NCI-H2029 treated with DMSO at 0.1 percent for 48 hours (cell line): ENCODE data around the gene ARPC1A.
"Not testable (repeated sequence)": the region's sequence is repeated elsewhere in the genome, so short reads cannot be mapped to it uniquely, and the experiment has no call there.

Experiments
- DNase-seq: peaks from one replicate; lab custom pipeline; 2025; lab: John Stamatoyannopoulos, UW

Gene ARPC1A

DNA sequence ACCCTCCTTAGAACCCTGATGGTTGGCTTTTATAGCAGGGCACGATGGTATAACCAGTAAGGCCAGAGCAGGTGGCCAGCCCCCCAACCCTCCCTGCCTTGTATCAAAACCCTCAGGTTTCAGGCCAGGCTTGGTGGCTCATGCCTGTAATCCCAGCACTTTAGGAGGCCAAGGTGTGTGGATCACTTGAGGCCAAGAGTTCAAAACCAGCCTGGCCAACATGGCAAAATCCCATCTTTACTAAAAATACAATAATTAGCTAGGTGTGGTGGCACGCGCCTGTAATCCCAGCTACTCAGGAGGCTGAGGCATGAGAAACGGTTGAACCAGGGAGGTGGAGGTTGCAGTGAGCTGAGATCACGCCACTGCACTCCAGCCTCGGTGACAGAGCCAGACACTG, 3.0 kb upstream of the ARPC1A start:
- not testable (repeated sequence) for DNase-seq

DNA sequence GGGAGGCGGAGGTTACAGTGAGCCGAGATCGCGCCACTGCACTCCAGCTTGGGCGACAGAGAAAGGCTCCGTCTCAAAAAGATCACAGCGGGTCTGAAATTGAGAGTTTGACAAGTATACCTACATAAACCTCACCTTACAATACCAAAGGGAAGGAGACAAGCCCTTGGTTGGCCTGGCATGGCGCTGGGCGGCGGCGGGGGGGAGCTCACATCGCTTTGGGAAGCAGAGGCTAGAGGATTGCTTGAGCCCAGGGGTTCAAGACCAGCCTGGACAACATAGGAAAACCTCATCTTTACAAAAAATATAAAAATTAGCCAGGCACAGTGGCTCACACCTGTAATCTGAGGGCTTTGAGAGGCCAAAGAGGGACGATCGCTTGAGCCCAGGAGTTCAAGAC, 1.1 kb upstream of the ARPC1A start:
- DNase-seq = no peak

DNA sequence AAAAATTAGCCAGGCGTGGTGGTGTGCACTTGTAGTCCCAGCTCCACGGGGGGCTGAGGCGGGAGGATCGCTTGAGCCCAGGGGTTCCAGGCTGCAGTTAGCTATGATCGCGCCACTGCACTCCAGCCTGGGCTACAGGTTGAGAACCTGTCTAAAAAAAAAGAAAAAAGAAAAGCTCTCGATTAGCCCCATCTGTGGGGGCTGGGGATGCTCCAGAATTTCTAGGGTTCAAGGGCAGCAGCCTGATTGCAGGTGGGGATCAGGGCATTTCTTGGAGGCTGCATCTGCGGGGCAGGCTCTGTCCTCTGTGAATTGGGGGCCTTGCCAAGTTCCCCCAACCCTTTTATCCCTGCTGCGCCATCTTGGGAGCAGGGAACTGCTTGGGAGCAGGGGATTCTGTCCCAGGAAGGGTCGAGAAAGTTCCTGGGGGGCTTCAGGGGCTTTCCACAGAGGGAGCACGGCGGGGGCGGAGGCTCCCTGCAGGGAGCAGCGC, 651 bp upstream of the ARPC1A start:
- DNase-seq = no peak

DNA sequence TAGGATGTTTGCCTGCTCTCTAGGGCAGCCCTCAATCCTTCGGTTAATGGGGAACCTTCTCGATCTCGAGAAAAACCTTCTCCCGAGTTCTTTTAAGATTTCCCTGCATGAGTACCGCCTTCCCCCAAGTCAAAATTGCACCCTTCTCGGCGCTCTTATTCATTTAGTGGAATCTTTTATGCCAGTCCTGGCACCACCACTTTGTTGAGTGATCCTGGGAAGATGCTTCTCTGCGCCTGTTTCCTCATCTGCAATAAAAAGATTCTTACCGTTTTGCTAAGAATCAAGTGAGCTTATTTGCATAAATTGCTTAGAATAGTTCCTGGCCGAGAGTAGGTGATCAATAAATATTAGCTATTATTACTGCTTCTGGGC, 697 bp downstream of the ARPC1A start:
- DNase-seq = no peak

DNA sequence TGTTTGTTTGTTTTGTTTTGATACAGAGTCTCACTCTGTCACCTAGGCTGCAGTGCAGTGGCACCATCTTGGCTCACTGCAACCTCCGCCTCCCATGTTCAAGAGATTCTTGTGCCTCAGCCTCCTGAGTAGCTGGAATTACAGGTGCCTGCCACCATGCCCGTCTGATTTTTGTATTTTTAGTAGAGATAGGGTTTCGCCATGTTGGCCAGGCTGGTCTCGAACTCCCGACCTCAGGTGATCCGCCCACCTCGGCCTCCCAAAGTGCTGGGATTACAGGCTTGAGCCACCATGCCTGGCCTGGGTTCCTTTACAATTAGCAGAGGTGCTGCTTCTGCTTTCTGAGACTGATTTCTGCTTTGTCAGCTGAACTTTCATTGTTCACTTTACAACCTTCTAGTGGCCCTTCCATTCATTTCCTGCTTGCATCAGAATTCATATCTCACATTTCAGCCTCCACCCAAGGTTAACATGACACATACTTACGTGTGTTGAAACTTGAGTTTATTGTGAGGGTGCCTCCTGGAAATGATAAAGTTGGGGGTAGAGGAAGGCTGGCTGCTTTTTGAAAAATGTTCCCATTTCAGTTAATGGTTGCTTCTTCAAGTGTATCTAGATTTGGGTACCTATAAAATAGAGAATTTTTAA, 4.7 kb downstream of the ARPC1A start:
- DNase-seq = peak; percentile 52

DNA sequence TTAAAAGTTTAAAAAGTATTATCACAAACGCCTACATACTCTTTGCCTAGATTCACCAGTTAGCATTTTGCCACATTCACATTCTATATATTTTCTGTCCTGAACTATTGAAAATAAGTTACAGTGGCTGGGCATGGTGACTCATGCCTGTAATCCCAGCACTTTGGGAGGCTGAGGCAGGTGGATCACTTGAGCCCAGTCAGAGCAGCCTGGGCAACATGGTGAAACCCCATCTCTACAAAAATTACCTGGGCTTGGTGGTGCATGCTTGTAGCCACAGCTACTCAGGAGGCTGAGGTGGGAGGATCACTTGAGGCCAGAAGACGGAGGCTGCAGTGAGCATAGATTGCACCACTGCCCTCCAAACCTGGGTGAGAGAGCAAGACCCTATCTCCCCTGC, 5.3 kb downstream of the ARPC1A start:
- DNase-seq = no peak

DNA sequence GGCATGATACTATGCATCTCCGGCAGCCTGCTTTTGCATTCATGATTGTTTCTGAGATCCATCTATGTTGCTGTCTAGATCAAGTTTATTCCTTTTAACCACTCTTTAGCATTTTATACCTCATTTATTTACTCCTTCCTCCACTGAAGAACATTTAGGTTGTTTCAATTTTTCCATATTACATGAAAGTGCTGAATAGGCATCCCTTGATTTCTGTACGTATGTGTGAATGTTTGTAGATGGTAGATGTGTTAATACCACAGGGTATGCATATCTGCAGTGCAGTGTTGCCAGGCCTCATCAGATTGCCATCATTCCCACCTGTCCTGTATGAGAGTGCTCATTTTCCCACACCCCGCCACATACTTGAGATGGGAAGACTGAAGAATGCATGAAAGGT, 13.9 kb downstream of the ARPC1A start:
- DNase-seq = no peak

DNA sequence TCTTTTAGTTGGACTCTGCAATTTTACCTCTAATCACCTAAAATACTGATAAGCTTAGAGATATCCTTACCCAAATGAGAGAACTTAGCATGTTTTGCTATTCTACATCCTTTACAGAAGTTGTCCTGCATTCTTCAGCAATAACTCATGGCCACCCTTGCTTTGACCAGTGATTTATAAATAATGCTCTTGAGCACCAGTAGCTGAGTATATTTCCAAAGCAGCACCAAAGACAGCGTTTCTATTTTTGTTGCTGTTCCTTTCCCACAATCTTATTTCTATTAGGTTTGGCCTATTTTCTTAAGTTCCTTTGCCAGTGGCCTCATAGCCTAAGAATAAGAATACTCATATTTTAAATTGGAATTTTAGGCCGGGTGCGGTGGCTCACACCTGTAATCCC, 15.0 kb downstream of the ARPC1A start:
- no peak for DNase-seq

DNA sequence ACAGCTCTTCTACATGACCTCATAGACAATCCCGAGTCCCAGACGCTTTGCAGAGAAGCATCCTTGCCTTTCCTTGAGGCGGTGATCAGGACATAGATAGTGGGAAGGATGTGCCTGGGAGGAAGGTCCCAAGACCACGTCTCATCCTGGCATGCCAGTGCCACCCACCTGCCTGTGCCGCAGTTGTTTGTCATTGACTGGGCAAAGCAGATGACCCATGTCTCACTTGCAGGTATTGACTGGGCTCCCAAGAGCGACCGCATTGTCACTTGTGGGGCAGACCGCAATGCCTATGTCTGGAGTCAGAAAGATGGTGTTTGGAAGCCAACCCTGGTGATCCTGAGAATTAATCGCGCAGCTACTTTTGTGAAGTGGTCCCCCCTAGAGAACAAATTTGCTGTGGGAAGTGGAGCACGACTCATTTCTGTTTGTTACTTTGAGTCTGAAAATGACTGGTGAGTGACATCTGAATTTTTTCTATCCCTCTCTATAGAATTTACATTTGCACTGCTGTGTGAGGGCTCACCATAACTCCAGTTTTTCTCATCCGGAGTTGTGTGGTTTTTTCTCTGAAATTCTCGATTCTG, 18.5 kb downstream of the ARPC1A start:
- no peak for DNase-seq

DNA sequence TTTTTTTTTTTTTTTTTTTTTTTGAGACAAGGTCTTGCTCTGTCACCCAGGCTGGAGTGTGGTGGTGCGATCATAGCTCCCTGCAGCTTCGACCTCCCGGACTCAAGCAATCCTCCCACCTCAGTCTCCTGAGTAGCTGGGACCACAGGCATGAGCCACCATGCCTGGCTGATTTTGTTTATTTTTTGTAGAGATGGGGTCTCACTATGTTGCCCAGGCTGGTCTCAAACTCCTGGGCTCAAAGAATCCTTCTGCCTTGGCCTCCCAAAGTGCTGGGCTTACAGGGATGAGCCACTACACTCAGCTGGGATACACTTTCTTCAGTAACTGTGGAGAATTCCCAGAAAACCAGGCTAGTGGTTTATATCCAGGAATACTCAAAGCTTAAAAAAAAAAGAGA, 24.9 kb downstream of the ARPC1A start:
- not testable (repeated sequence) for DNase-seq

DNA sequence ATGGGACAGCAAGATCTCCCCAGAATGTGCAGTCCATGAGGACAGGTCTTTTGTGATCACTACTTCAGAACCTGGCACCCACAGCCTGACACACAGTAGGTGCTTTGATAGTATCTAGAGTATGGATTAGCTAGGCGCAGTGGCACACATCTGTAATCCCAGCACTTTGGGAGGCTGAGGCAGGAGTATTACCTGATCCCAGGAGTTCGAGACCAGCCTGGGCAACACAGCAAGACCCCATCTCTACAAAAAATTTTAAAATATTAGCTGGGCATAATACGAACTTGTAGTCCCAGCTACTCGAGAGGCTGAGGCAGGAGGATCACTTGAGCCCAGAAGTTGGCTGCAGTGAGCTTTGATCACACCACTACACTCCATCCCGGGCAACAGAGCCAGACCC, 26.5 kb downstream of the ARPC1A start:
- DNase-seq = no peak

DNA sequence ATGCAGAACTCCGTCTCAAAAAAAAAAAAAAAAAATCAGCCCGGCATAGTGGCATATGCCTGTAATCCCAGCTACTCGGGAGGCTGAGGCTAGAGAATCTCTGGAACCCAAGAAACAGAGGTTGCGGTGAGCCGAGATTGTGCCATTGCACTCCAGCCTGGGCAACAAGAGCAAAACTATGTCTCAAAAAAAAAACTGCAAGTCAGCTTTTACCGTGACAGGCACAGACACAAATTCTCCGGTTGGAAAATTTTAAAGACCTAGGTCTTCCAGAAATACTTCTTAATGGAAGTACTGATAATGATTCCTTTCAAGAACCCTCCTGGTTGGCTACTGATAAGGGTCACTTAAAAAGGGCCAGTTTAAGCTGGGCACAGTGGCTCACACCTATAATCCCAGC, 29.4 kb downstream of the ARPC1A start:
- DNase-seq = no peak

DNA sequence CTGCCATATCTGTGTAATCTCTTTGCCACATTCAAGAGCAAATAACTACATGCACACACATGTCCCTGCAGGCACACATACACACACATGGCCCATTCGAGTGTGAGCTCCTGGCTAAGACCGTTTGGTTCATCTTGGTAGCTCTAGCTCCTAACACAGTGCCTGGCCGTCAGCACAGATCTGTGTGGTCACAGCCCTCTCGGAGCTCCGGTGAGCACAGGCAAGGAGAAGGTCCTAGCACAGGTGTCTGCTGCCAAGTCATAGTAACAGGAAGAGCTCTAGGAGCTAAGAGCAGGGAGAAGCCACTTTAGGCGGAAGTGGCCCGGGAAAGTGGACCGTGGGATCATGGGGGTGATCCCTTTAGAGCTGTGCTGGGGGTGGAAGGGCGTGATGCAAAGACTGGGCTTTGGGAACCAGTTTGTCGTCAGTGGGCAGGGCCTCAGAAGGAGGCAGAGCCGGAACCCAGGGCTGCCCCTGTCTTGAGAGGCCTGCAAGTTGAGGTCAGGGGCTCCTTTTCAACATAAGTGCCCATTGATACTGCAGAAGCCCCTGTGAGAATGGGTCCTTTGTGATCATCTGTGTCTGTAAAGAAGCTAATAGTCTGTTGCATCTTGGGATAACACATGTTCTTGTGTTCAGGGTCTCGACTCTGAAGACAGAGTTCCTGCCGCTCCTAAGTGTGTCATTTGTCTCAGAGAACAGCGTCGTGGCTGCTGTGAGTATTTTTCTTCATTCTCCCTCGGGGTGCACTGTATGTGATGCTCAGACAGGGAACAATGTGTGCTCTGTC, 32.2 kb downstream of the ARPC1A start:
- no peak for DNase-seq

DNA sequence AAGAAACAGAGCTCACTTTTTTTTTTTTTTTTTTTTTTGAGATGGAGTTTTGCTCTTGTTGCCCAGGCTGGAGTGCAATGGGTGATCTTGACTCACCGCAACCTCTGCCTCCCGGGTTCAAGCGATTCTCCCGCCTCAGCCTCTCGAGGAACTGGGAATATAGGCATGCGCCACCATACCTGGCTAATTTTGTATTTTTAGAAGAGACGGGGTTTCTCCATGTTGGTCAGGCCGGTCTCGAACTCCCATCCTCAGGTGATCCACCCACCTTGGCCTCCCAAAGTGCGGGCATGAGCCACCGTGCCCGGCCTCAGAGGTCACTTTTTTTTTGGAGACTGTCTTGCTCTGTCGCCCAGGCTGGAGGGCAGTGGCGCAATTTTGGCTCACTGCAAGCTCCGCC, 32.8 kb downstream of the ARPC1A start:
- not testable (repeated sequence) for DNase-seq

DNA sequence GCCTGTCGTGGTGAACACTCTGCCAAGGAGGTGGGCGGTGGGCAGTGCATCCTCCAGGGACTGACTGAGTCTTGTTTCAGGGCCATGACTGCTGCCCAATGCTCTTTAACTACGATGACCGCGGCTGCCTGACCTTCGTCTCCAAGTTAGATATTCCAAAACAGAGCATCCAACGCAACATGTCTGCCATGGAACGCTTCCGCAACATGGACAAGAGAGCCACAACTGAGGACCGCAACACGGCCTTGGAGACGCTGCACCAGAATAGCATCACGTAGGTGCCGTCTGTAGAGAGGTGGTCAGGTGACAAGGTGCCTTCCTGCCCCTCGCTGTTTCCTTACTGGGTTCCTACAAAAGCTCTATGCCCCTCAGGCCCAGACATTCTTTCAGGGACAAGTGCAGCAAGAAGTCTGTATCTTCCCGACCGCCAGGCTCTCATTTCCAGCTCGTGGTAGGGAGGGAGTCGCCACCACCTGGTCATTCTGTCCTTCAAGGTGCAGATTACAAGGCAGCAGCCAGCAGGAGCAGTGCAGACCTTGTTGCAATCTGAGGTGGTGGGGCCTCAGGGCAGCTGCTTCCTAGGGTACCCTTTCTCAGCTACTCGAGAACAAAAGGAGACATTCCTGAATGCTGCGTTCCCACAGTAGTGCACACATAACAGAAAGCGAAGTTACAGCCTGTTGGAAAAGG, 33.9 kb downstream of the ARPC1A start:
- DNase-seq = no peak

DNA sequence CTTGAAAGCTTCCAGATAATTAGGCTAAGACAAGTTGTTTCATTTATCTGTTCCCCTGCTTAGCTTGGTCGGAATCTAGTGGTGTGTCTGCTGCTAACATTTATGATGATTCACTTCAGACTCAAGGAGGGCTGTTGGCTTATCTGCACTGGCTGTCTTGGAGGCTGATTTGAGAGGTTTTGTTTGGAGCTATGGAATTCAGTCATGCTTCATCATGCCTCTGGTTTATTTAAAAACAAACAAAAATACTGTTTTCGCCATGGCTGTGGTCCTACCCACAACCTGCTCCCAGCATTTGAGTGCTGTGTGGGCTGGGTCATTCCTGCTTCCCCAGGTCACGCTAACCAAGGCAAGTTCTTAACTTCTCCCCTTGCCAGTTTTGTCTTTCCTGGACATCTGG, 37.1 kb downstream of the ARPC1A start:
- DNase-seq = no peak

DNA sequence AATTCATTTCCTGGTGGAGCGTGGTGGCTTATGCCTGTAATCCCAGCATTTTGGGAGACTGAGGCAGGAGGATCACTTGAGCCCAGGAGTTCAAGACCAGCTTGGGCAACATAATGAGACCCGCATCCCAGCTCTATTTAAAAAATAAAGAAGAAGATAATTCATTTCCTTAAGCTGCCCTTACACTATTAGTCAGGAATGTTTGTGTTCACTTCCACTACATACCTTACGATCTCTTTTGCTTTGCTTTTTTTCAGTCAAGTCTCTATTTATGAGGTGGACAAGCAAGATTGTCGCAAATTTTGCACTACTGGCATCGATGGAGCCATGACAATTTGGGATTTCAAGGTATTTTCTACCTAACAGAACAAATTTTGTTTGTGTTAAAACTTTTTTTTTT, 37.6 kb downstream of the ARPC1A start:
- DNase-seq = no peak

DNA sequence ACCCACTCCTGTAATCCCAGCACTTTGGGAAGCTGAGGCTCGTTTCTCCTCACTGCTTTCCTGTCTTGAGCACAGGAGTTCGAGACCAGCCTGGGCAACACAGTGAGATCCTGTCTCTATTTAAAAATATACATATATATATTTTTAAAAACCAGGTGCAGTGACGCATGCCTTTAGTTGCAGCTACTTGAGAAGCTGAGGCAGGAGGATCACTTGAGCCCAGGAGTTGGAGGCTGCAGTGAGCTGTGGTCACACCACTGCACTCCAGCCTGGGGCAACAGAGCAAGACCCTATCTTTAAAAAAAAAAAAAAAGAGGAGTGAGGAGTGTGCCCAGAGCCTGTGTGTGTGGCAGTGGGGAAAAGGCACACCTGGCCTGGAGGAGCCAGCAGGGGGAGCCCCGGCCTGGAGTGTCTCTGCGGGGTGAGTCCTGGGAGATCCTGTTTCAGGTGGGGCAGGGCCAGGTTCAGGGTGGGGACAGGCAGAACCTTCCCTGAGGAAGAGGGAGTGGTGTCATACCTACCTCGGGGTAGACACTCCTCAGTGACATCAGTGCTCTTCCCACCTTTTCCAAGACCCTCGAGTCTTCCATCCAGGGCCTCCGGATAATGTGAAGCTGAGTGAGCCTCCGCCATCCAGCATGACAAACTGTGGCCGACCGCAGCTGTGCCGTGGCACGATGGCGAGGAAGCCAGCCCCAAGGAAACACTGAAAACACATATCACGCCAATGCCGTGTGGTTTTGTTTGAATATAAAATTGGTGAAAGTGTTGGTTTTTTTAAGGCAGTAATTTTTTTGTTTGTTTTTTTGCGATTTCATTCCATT, 39.8 kb downstream of the ARPC1A start:
- DNase-seq = no peak

DNA sequence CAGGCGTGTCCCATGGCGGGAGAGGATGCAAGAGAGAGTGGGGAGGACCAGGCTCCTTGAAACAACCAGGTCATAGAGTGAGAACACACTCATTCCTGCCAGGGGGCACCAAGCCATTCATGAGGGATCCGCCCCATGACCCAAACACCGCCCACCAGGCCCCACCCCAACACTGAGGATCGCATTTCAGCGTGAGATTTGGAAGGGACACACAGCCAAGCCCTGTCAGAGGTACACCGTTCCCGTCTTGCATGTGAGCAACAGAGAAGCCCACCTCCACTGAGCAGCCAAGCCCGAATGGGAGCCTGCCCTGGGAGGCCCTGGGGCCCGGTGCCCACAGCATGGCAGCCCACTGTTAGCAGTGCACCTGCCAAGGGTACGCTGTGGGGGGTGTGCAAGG, 40.9 kb downstream of the ARPC1A start:
- no peak for DNase-seq

DNA sequence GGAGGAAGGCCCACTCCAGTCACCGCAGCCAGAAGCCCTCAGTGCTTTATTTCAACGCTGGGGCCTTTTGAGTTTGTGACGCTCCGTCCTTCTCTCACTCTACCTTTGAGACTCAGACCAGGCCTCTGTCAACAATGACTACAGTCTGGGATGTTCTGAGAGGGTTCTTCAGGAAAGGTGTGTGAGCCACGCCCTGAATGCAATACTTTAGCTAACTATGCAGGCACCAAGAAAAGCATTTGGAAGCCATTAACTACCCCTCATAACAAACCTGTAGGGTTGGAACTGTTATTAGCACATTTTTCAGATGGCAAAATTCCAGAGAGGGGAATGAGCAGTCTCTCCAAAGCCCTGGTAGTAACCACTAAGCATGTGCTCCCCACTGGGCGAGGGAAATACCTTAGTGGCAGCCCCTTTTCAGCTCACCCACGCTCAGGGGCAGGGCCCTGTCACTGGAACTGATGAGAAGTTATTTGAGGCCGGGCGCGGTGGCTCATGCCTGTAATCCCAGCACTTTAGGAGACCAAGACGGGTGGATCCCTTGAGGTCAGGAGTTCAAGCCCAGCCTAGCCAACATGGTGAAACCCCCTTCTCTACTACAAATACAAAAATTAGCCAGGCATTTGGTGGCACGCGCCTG, 43.2 kb downstream of the ARPC1A start:
- no peak for DNase-seq

DNA sequence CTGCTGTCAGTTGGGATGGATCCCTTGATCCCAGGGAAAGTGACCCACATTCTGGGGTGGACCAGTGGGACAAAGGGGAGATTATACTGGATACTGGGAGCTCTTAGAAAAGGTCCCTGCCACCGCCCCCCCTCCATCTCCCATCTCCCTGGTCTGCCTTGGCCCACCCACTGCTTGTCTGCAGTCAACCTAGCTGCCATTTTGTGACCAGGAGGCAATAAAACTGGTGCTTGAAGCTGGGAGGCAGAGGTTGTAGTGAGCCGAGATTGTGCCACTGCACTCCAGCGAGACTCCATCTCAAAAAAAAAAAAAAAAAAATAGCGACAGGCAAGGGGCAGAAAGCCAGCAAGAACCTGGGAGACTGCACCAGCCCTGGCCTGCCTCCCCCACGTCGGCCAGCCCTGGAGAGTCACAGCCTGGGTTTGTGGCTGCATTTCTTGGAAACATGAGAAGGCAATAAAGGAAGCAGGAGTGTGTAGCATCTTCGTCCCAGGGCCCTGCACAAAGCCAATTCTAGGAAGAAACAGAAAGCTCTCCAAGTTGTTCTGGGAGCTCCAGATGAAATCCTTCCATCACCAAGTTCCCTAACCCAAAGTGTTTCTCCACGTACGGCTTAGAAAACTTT, 44.2 kb downstream of the ARPC1A start:
- DNase-seq = no peak
